BLaER1 (cell line): ENCODE measurements around the gene PLAAT4.

ENCODE experiments used
- H3K27ac ChIP-seq: shearing (Covaris generic); formaldehyde crosslinking; 2 replicates; pipeline ENCODE4 v1.8.1; 2022
- H3K27me3 ChIP-seq: shearing (Covaris generic); formaldehyde crosslinking; 2 replicates; pipeline ENCODE4 v1.8.1; 2022
- H3K36me3 ChIP-seq: shearing (Covaris generic); formaldehyde crosslinking; 2 replicates; pipeline ENCODE4 v1.8.1; 2022
- H3K4me1 ChIP-seq: shearing (Covaris generic); formaldehyde crosslinking; 2 replicates; pipeline ENCODE4 v1.8.1; 2022
- H3K4me2 ChIP-seq: shearing (Covaris generic); formaldehyde crosslinking; 2 replicates; pipeline ENCODE4 v1.8.1; 2022
- H3K4me3 ChIP-seq: shearing (Covaris generic); formaldehyde crosslinking; 2 replicates; pipeline ENCODE4 v1.8.1; 2022
- H3K9ac ChIP-seq: shearing (Covaris generic); formaldehyde crosslinking; 2 replicates; pipeline ENCODE4 v1.8.1; 2022
- H3K9me3 ChIP-seq: shearing (Covaris generic); formaldehyde crosslinking; 2 replicates; pipeline ENCODE4 v1.8.1; 2022
- H4K20me1 ChIP-seq: shearing (Covaris generic); formaldehyde crosslinking; 2 replicates; pipeline ENCODE4 v1.8.1; 2022
- Cebpa-rat ChIP-seq: shearing (Covaris generic); IDR thresholded peaks from 2 replicates; pipeline ENCODE4 v1.8.1; 2022

PLAAT4 gene

DNA sequence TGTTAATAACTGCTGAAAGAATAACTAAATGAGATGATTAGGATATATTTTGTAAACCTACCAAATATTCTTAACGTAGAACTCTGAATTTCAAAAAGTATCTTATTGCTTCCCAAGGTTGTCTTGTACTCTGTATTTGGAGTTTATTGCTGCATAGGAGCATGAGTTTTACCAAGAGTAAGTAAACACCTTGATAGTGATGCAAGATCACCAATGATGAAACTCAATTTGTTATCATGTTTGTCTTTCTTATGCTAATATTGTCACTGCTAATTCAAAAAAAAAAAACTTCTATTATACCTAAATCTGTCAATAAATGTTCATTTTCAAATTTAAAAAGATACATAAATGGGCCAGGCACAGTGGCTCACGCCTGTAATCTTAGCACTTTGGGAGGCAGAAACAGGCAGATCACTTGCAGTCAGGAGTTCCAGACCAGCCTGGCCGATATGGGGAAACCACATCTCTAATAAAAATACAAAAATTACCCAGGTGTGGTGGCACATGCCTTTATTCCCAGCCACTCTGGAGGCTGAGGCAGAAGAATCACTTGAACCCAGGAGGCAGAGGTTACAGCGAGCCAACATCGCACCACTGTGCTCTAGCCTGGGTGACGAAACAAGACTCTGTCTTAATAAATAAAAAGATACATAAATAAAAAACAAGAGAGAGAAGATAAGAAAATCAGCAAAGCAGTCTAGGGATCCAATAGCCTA lies 50.0 kb downstream of the PLAAT4 start:
- Histone ChIP-seq H3K4me2 (no peak overlapping the region), H3K9me3 (peaks cover 11% of the 10 kb centered on the region), H4K20me1 (no peaks in the 10 kb centered on the region), H3K36me3 (no peaks in the 10 kb centered on the region), H3K4me3 (no peak overlapping the region), H3K9ac (no peak overlapping the region), H3K27me3 (no peaks in the 10 kb centered on the region), H3K27ac (no peak overlapping the region), H3K4me1 (no peaks in the 10 kb centered on the region)
- no peak for TF ChIP-seq Cebpa-rat

GRCh38 chr11:63589000-63589399 lies 52.4 kb downstream of the PLAAT4 start:
- Histone ChIP-seq H3K4me3 (no peak overlapping the region), H3K27ac (no peak overlapping the region)

DNA sequence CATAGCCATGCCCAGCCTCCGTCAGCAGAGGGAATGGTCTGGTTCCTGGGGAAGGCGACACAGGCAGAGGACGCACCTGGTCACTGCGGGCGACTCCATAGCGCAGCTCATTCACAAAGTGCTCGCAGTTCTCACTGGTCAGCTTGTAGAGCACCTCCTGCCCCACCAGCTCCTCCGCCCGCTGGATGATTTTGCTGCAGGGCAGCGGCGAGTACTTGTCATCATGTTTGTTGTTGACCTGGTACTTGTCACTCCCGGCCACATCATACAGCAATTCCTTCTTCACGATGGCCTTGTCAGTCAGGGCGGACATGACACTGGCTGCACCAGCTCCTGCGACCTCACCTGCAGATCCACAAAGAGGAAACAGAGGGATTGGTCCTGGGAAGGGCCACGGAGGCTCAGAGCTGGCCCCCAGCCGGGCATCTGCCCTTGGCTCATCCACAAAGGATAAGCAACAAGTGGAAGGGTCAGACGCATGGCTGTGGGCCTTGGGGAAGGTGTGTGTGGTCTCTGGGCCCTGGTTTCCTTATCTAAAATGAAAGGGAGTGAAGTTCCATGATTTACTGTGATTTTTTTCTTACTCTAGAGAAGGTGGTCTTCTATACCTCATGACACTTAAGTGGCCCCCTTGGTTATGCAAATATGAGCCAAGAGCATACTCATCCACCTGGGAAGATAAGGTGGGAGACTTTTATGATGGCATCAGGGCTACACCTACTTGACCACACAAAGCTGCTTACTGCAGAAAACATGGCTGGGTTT lies 53.6 kb downstream of the PLAAT4 start:
- Histone ChIP-seq H3K4me3 (no peak overlapping the region), H3K4me2 (no peak overlapping the region), H3K4me1 (no peaks in the 10 kb centered on the region), H3K9ac (no peak overlapping the region), H4K20me1 (no peaks in the 10 kb centered on the region), H3K27ac (no peak overlapping the region), H3K36me3 (no peaks in the 10 kb centered on the region), H3K9me3 (no peaks in the 10 kb centered on the region), H3K27me3 (no peaks in the 10 kb centered on the region)
- TF ChIP-seq Cebpa-rat: no peak

More at GRCh38 chr11:63589000-63589399, 52.4 kb downstream of the PLAAT4 start:
- no peaks in the 10 kb centered on the region for H4K20me1 ChIP-seq
- no peak overlapping the region for H3K9ac ChIP-seq
- no peak for TF ChIP-seq Cebpa-rat
- H3K27me3 ChIP-seq: no peaks in the 10 kb centered on the region
- no peak overlapping the region for H3K4me2 ChIP-seq
- no peaks in the 10 kb centered on the region for H3K36me3 ChIP-seq
- no peaks in the 10 kb centered on the region for H3K4me1 ChIP-seq
- H3K9me3 ChIP-seq: no peaks in the 10 kb centered on the region

- Histone ChIP-seq H3K36me3 (no peaks in the 10 kb centered on the region), H3K4me2 (no peak overlapping the region), H3K4me1 (no peaks in the 10 kb centered on the region)
Observed at GRCh38 chr11:63592975-63593395, 56.4 kb downstream of the PLAAT4 start.

DNA sequence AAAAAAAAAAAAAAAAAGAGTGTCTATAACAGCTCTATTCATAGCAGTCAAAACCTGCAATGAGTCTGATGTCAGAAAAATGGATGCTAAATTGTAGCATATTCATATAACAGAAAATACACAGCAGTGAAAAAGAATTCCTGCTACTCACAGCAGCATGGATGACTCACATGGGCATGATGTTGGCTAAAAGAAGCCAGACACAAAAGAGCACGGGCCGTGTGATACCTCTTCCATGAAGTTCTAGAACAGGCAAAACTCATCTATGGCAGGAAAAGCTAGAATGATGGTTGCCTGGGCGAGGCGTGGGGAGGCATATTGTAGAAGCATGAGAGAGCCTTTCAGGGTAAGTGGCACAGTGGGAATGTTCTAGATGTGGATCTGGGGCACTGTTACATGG lies 58.7 kb downstream of the PLAAT4 start:
- H3K4me2 ChIP-seq: no peak overlapping the region
- H3K36me3 ChIP-seq: no peaks in the 10 kb centered on the region
- no peaks in the 10 kb centered on the region for H3K27me3 ChIP-seq
- no peak overlapping the region for H3K27ac ChIP-seq
- no peak for TF ChIP-seq Cebpa-rat
- H3K4me3 ChIP-seq: no peak overlapping the region
- H4K20me1 ChIP-seq: no peaks in the 10 kb centered on the region
- no peaks in the 10 kb centered on the region for H3K4me1 ChIP-seq
- no peaks in the 10 kb centered on the region for H3K9me3 ChIP-seq
- no peak overlapping the region for H3K9ac ChIP-seq

More at GRCh38 chr11:63592975-63593395, 56.4 kb downstream of the PLAAT4 start:
- no peaks in the 10 kb centered on the region for H3K9me3 ChIP-seq
- TF ChIP-seq Cebpa-rat: no peak
- no peak overlapping the region for H3K27ac ChIP-seq
- H3K9ac ChIP-seq: no peak overlapping the region
- no peak overlapping the region for H3K4me3 ChIP-seq
- H3K27me3 ChIP-seq: no peaks in the 10 kb centered on the region
- H4K20me1 ChIP-seq: no peaks in the 10 kb centered on the region
